ES-I3 (cell line): ENCODE measurements around the gene RBM38.
"Not testable (repeated sequence)": the region's sequence is repeated elsewhere in the genome, so short reads cannot be mapped to it uniquely, and the experiment has no call there.

Source experiments
- H3K36me3 ChIP-seq: 2 replicates; pipeline ENCODE4 v1.6.1; 2013; ENCODE audit warnings: mild to moderate bottlenecking, low read length, control low read depth, moderate library complexity; ENCODE audit not compliant: insufficient read depth
- H3K4me1 ChIP-seq: 2 replicates; pipeline ENCODE4 v1.6.1; 2013; ENCODE audit warnings: mild to moderate bottlenecking, control low read depth, low read length; ENCODE audit not compliant: insufficient read depth
- H3K9ac ChIP-seq: 2 replicates; pipeline ENCODE4 v1.6.1; 2013; ENCODE audit warnings: low read depth, mild to moderate bottlenecking, low read length, moderate library complexity
- H3K9me3 ChIP-seq: 2 replicates; pipeline ENCODE4 v1.6.1; 2013; ENCODE audit warnings: mild to moderate bottlenecking, low read length, moderate library complexity; ENCODE audit not compliant: control insufficient read depth, insufficient read depth

Gene RBM38

GRCh38 chr20:57410398-57410920 lies 19.3 kb downstream of the RBM38 start:
- Histone ChIP-seq H3K4me1 (no peaks in the 10 kb centered on the region; the same call in 1 of the 2 replicates), H3K9me3 (no peaks in the 10 kb centered on the region), H3K36me3 (peaks cover 5% of the 10 kb centered on the region; the same call in 1 of the 2 replicates), H3K9ac (no peak overlapping the region)

- Histone ChIP-seq H3K9ac (no peak overlapping the region), H3K4me1 (no peaks in the 10 kb centered on the region; the same call in 1 of the 2 replicates), H3K36me3 (peaks cover 5% of the 10 kb centered on the region; the same call in 1 of the 2 replicates), H3K9me3 (no peaks in the 10 kb centered on the region)
These were observed 19.7 kb downstream of the RBM38 start for GRCh38 chr20:57410924-57411323.

DNA sequence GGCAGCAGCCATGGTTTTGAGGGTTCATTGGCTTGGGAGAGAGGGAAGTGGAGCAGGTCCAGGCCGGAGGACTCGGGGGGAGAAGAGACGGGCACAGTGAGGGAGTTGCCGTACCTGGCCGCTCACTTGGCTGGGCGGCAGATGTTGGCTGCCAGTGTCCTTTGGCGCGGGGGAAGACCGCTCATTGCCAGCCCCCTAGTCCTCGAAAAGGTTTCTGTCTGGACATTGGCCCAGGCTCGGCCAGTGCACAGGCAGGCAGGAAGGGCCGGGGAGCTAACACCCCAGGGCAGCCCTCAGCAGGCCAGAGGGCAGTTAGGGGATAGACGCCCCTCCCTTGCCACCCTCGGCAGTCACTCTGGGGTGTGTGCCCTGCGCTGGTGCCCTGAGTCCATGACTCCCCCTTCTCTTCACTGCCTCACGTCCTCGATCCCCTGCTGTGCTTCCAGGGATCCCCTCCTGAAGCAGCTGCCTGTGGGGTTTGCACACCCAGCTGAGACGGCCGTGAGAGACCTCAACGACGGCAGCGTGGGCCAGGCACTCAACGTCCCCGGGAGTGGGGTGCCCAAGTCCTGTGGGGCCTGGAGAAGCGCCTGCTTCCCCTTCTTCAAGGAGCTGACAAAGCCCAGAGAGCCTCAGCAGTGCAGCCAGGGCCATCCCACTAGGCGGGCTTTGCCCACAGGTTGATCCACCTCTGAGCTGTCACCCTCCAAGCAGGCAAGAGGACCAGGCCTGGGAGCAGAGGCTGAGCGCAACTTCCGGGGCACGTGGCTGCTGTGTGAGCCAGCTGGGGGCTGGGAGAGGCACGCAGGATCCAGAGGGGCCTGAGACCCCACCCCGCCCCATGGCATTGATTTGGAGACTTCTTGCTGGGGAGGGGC lies 20.4 kb downstream of the RBM38 start:
- H3K9me3 ChIP-seq = no peaks in the 10 kb centered on the region
- H3K36me3 ChIP-seq = peaks cover 5% of the 10 kb centered on the region; the same call in 1 of the 2 replicates
- no peak overlapping the region for H3K9ac ChIP-seq
- H3K4me1 ChIP-seq = no peaks in the 10 kb centered on the region; the same call in 1 of the 2 replicates

DNA sequence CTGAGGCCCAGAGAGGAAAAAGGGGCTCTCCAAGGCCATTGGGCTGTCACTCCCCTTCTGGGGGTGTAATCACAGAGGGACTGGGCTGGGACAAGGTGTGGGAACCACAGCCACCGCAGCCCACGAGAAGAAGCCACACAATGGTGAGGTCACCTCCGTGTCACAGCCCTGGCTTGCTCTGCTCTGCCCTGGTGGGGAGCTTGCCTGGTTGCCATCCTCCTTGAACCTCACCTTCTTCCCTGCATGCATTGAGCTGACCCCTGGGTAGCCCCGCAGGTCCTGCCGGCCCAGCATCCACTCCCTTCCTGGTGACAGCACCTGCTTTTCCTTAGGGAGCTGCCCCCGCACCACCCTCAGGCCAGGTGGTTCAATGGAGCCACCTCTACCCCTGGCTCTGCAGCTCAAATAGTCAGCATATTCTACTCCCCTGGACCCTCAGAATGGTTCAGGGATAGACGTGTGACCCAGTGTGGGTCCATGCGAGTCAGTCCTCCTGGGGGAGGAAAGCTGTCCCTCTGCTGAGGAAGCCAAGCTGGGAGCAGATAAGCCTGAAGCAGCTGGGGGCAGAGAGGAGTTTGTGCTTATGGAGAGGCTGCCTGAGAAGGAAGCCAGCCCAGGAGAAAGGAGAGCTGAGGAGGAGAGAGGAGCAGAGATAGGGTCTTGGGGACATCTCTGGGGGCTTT lies 21.3 kb downstream of the RBM38 start:
- Histone ChIP-seq H3K36me3 (peaks cover 5% of the 10 kb centered on the region; the same call in 1 of the 2 replicates), H3K9ac (no peak overlapping the region), H3K4me1 (no peaks in the 10 kb centered on the region; the same call in 1 of the 2 replicates), H3K9me3 (no peaks in the 10 kb centered on the region)

- Histone ChIP-seq H3K36me3 (no peaks in the 10 kb centered on the region), H3K9ac (no peak overlapping the region), H3K4me1 (no peaks in the 10 kb centered on the region; the same call in 1 of the 2 replicates), H3K9me3 (no peaks in the 10 kb centered on the region)
These were observed 22.8 kb downstream of the RBM38 start for GRCh38 chr20:57413986-57414385.

DNA sequence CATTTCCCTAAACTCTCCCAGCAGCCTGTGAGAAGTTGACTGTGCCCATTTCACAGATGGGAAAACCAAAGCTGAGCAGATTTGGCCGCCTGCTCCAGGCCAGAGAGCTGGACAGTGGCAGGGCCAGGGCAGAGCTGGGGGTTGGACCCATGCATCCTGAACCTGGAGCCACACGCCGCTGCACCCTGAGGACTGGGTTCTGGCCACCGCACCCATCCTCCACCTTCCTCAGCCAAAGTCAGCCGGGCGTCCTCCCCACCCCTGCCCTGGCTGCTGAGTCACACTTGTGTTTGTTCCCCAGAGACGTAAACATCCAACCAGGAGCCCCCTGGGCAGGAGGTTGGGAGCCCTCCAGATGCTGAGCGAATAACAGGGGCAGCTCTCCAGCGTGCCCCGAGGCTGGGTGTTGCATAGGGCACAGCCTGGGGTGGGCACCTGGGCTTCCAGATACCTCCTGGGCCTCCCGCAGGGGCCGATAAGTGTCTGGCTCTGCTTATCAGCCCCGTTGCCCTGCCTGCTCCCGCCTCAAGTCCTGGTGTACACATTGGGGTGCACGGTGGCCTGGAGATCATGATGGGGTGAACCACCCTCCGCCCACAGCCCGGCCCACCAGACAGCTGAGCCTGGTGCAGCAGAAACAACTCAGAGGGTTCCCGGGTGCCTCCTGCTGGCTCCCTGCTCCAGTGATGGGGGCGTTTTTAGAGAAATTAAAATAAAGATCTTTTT lies 23.8 kb downstream of the RBM38 start:
- H3K9me3 ChIP-seq = no peaks in the 10 kb centered on the region
- no peaks in the 10 kb centered on the region; the same call in 1 of the 2 replicates for H3K4me1 ChIP-seq
- no peak overlapping the region for H3K9ac ChIP-seq
- no peaks in the 10 kb centered on the region for H3K36me3 ChIP-seq

- Histone ChIP-seq H3K9me3 (no peaks in the 10 kb centered on the region), H3K4me1 (no peaks in the 10 kb centered on the region), H3K36me3 (no peaks in the 10 kb centered on the region), H3K9ac (no peak overlapping the region)
These were observed 24.6 kb downstream of the RBM38 start for GRCh38 chr20:57415771-57416170.

DNA sequence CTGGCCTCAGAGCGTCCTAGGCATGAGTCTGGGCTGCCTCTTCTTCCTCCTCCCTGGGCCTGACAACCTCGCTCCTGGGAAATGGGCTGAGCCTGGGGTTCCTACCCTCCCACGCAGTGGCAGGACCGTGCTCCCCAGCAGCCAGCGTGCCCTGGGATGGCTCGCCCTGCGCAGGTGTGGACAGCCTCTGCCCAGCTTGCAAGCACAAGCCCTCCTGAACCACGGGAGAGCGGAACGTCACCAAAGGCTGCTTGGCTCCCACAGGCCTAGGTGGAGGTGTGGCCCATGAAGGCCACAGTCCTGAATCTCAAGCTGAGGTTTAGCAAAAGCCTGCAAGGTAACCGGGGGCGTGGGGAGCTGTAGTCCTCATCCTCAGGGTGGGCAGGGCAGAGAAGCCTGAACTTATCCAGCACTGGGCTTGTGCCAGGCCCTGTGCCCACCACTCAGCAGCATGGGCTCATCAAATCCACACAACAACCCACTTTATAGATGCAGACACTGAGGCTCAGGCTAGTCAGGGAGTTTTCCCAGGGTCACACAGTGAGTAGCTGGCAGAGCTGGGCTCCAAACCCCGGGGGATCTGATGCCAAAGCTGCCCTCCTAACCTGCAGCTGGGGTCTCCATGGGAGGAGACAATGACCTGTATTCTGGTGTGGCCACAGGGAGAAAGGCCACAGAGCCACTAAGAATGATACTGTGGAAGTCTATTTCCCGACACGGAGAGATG lies 25.3 kb downstream of the RBM38 start:
- Histone ChIP-seq H3K9me3 (no peaks in the 10 kb centered on the region), H3K4me1 (no peaks in the 10 kb centered on the region), H3K9ac (no peak overlapping the region), H3K36me3 (no peaks in the 10 kb centered on the region)

GRCh38 chr20:57417051-57417689 lies 26.0 kb downstream of the RBM38 start:
- Histone ChIP-seq H3K9me3 (no peaks in the 10 kb centered on the region), H3K9ac (no peak overlapping the region), H3K4me1 (no peaks in the 10 kb centered on the region), H3K36me3 (no peaks in the 10 kb centered on the region)

GRCh38 chr20:57417830-57418780 lies 26.9 kb downstream of the RBM38 start:
- Histone ChIP-seq H3K4me1 (no peaks in the 10 kb centered on the region), H3K9me3 (no peaks in the 10 kb centered on the region), H3K36me3 (no peaks in the 10 kb centered on the region), H3K9ac (no peak overlapping the region)

DNA sequence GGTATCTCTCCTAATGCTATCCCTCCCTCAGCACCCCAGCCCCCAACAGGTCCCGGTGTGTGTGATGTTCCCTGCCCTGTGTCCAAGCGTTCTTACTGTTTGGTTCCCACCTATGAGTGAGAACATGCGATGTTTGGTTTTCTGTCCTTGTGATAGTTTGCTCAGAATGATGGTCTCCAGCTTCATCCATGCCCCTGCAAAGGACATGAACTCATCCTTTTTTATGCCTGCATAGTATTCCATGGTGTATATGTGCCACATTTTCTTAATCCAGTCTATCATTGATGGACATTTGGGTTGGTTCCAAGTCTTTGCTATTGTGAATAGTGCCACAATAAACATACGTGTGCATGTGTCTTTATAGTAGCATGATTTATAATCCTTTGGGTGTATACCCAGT lies 28.3 kb downstream of the RBM38 start:
- H3K9me3 ChIP-seq, H3K9ac ChIP-seq, H3K36me3 ChIP-seq, H3K4me1 ChIP-seq: not testable (repeated sequence)

- Histone ChIP-seq H3K4me1 (peaks cover 5% of the 10 kb centered on the region; the same call in 1 of the 2 replicates), H3K36me3 (no peaks in the 10 kb centered on the region), H3K9ac (no peak overlapping the region), H3K9me3 (no peaks in the 10 kb centered on the region)
These were observed 29.5 kb downstream of the RBM38 start for GRCh38 chr20:57420571-57421252.
